ENCODE results near the gene EMC6.

The EMC6 gene

DNA sequence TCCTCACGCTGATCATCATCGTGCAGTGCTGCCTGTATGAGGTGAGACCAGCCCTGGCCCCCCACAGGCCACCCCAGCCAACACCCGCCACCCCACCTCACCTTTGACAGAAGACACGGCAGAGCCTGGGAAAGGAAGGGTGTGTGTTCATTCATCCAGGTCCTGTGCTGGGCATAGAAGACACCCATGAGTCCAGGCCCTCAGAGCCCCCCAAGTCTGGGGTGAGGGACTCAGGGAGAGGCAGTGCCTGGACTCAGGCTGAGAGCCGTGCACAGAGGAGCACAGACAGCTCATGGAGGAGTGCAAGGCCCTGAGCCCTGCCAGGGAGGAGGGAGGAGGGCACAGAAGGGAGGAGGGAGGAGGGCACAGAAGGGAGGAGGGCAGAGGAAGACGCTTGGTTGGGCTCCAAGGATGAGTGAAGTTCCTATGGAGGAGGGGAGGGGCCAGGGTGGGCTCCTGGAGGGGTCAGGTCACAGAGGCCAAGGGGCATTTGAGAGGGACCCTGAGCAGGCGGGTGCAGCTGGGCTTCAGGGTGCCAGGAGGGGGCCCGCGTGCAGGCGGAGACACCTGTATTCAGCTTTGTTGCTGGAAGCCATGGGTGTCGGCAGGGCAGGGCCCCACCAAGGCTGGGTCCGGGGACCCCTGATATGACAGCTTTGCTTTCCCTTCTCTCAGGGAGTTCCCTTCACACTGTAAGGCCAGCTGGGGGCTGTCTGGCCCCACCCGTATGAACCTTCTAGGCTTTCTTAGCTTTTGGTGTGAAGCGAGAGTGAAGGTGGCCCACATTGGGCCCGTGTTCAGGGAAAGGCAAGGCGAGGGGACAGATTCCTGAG is 11.6 kb upstream of the EMC6 start:
- DNase-seq: no peak

GRCh38 chr17:3657588-3657869 is 11.1 kb upstream of the EMC6 start:
- no peak for DNase-seq

- no peak for DNase-seq
Measured at GRCh38 chr17:3657874-3658783, 10.5 kb upstream of the EMC6 start.

DNA sequence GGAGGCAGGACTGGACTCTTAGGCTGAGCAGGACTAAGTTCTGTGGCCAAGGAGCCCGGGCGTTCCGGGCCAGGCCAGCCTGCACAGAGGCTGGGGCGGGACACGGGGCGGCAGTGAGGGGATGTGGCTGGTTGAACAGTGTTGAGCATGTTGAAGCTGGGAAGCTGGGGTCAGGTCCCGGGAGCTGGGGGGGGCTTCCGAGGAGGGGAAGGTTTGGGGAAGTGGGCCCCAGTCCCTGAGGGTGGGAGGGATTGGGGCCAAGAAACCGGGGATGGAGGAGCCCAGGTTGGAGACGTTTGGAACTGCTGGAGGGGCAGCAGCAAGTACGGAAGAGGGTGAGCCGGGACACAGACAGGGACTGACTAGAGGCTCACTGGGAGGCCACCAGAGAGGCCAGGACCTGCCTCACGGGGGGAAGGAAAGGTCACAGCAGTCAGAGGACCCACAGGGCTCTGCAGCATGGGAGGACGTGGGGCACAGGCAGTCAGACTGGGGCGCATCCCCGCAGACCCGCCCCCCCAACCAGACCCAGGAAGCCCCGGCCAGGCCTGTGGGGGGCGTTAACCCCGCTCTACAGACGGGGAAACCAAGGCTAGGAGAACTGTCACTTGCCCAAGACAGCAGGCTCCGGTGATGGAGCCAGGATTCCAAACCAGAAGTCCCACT is 9.7 kb upstream of the EMC6 start:
- DNase-seq: no peak

DNA sequence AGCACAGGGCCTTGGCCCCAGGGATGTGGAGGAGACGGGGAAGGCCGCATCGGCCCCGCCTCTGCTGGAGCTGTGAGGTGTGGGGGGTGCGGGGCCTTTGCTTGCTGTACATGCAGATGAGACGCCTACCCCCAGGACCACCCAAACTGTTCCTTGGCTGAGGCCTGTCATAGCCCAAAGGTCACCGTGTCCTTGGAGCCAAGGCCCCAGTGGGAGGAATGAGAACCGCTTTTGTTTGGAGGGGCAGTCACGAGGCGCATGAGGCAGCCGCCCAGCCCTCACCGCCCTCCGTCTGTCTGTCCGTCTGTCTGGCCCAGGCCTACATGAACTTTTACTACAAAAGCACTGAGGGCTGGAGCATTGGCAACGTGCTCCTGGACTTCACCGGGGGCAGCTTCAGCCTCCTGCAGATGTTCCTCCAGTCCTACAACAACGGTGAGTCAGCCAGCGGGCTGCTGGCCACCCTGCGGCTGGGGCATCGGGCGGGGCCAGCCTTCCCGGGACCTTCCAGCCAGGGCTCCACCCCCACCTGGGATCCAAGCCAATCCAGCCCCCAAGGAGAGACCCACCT is 9.0 kb upstream of the EMC6 start:
- DNase-seq: no peak

GRCh38 chr17:3660311-3660891 is 8.2 kb upstream of the EMC6 start:
- no peak for DNase-seq

DNA sequence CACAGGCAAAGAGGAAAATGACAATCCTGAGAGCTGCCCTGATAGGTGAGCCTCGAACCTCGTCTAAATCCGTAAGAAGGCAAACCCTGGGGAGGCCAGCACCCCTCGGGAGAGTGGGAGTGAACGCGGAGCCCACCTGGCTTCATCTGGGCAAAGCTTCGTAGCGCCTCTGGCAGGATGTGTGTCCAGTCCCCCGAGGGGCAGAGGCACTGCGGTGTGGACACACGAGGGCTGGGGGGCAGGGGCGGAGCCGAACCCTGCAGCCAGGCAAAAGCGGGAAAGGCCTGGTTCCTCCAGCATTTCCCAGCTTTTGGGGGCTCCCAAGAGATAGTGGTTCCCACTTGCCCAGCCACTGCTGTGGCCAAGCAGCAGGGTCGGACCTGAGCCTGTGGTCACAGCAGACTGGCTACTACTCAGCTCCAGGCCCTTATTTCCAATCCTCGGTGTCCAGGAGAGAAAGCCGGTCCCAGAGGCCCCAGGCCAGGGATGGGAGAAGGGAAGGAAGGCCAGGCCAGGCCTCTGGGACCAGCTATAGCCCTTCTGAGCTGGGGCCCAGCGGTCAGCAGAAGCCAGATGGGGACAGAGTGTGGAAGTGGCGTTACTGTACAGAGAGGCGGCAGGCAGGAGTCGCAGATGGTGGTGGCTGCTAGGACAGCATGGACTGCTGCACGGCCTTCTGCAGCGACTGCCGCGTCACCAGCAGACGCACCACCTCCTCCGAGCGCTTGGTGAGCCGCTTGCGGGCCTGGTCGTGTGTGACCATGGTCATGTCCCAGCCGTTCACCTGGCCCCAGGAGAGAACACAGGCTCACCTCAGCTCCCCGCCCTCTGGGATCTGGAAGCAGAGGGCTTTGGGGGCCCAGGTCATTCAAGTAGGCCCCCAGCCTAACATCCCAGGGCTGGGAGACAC is 5.3 kb upstream of the EMC6 start:
- no peak for DNase-seq

DNA sequence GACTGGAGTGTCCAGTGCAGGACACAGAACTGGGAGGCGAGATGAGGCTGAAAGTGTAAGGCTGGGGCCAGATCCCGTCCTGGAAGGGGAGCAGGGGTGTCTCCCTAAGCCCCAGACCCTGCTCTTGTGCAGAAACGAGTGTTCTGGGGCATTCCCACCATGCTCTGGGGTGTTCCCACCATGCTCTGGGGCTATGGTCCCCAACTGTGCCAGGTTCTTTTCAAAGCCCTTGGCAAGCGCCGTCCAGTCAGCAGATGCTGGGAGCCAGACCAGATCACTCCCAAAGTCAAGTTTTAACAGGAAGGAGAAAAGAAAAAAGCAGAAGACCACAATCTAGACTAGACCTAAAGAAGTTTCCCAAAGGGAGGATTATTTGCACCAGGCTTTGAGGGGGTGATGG is 2.8 kb upstream of the EMC6 start:
- DNase-seq: no peak

GRCh38 chr17:3666516-3666915 is 2.1 kb upstream of the EMC6 start:
- DNase-seq: no peak

DNA sequence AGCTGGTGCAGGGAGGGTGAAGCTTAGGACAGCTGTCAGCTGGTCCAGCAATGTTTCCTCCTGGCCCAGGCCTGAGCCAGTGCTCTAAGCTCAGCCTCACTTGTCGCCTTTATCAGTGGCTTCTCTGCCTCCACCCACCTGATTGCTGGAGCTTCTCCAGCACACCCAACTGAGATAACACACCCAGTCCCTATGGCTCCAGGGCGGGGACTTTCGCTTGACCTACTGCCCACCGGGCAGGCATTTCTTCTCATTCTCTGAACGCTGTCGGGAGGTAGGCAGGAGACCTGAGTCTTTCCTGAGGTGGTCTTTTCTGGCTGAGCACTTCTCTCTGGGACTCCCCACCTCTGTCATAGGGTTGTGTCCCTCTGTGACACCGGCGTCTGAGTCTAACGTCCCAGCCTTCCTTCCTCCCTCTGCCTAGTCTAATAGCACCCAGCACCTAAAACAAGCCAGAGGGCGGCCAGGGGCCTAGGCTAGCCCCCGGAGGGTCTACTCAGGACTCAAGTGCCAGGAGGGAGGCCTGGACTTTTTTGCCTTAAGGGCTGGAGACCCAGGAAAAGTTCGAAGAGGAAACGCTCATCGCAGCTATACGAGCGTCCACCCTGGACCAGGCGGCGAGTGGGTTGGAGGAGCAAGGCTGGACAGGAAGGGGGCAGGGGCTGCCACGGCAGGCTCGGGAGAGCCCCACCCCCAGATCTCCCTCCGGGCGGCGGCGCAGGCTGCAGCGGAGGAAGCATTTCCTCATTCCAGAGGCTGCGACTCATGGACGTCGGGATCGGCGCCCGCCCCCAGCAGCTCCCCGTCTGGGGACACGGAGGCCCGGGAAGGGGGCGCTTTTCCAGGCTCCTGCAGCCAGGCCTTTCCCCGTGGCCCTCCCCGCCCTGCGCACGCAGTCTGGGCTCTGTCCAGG is 990 bp upstream of the EMC6 start:
- no peak for DNase-seq

- DNase-seq: no peak
Measured at GRCh38 chr17:3669085-3669347, 404 bp downstream of the EMC6 start.

GRCh38 chr17:3669548-3669947 is 936 bp downstream of the EMC6 start:
- DNase-seq: no peak

DNA sequence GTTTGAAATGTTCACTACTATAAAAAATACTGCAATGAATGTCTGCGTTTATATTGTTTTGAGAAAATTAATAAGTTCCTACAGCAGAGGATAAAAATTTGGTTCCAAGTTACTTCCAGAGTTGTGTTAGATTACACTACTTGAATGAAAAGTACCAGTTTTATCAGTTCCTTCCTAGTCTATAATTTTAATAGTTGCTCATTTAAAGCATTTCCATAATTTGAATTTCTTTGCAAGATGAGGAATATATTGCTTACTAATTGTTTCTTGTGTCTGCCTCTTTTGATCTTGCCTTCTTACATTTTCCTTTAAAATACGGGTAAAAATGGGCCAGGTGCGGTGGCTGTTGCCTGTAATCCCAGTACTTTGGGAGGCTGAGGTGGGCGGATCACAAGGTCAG is 4.0 kb downstream of the EMC6 start:
- DNase-seq: no peak

DNA sequence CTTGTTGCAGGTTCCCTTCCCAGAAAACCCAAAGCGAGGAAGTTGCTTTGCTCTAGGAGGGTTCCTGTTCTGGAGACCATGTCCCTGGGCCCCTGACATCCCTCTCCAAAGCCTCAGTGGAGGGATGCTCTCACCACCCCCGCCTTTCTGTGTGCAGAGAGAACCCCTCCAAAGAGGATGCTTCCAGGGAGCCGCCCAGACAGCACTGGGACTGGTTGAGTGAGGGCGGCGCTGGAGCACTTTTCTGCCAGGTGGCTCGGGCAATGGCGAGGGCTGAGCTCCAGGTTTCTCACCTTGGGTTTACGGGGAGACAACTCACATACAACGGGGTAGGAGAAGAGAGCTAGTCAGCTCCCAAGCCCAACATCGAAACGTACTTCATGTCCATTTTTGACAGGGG is 7.3 kb downstream of the EMC6 start:
- no peak for DNase-seq

DNA sequence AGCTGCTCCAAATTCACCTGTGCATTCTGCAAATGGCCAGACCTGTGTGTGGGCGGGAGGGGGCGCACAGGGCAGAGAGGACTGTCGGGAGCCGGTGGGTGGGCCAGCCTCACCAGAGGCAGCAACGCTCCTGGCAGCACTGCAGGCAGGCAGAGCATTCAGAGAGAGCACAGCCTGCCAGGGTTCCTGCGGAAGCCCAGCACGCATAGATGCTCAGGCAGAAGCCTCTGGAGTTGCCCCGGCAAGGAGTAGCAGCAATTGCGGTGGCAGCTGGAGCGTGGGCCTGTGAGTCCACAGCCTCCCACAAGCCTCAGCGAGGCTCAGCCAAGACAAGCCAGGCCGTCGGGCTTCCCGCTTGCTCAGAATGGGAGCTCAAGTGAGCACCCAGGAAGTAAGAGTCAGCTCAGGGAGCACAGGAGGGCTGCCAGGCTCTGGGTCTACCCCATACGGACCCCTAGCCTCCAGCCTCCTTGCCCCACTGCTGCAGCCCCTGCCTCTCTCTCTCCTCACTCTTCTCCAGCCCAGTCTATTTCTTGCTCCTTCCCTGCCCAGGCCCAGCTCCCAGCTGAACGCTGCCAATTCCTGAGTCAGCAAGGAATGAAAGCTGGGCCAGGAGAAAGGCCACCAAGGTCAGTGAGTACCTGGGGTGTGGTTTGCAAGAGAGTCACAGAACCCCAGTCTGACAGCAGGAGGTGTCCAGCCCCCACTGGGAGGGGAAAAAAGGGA is 9.6 kb downstream of the EMC6 start:
- no peak for DNase-seq

- DNase-seq: no peak
Measured at GRCh38 chr17:3678821-3679530, 10.4 kb downstream of the EMC6 start.

DNA sequence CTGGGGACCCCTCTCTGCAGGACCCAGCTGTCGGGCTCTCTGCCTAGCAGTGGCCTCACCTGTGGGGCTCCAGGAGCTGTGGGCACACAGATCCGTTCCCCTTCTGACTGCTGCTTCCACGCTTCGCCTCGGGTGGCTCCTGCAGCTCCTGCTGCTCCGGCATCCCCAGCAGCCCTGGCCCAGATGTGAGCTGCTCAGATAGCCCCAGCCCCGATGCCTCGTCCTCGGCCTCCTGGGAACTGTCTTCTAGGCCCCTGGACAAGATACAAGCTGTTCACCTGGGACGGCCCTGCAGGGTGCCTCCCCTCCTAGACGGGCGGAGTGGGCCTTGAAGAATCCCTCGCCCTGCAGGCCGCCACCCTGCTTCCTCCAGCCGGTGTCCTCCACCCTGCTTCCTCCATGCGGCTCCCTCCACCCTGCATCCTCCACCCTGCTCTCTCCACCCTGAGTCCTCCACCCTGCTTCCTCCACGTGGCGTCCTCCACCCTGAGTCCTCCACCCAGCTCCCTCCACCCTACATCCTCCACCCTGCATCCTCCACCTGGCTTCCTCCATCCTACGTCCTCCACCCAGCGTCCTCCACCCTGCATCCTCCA is 11.0 kb downstream of the EMC6 start:
- no peak for DNase-seq

DNA sequence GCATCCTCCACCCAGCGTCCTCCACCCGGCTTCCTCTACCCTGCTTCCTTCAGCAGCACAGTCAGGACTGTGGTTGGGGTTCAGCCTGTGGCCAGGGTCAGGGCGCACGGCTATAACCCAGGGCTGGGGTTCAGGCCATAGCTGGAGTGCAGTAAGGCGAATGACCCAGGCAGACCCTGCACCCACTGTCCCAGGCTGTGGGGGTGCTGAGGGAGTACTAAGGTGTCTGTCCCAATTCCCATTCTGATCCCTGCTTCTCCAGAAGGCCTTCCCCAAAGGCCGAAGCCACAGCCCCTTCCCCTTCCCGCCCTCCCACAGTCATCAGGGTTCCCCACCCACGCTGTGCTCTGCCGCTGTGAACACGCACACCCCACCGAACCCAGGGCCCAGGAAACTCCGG is 12.4 kb downstream of the EMC6 start:
- no peak for DNase-seq

GRCh38 chr17:3681565-3681964 is 13.0 kb downstream of the EMC6 start:
- no peak for DNase-seq
